Naive thymus-derived CD4-positive, alpha-beta T cell (primary cell): Measurements from ENCODE around the gene SKOR1. TPM values are rescaled to one million over a fixed set of nuclear protein-coding genes. Genes with fewer than 3 reads are reported as not detected.

Experiments
- ATAC-seq: fragments of 150-1000 bp; cut with Tn5 transposase; 2 replicates; pipeline ENCODE4 v1.10.0; 2021; ENCODE audit warnings: mild to moderate bottlenecking, moderate library complexity
- CTCF ChIA-PET: fragments of 350-600 bp; sonication (Branson Sonifier 250); formaldehyde crosslinking; loops from one replicate; lab custom pipeline; 2021; ENCODE audit warnings: antibody characterized with exemption; lab: Charles Lee
- POLR2A ChIA-PET: fragments of 350-600 bp; sonication (Branson Sonifier 250); formaldehyde crosslinking; loops from one replicate; lab custom pipeline; 2021; ENCODE audit warnings: antibody characterized with exemption, inconsistent platforms; lab: Charles Lee
- DNase-seq, 9 donors: peaks; one replicate each; pipeline versions ENCODE4 v3.0.0 to v3.0.0-alpha.2; 2020 to 2022; ENCODE audit warnings: mixed read lengths in 1 of 9
- H3K27ac ChIP-seq: one replicate; pipeline ENCODE4 v1.7.0; 2013; ENCODE audit warnings: mild to moderate bottlenecking, low read depth, low read length, moderate library complexity
- H3K27me3 ChIP-seq, 2 donors: one replicate each; pipeline ENCODE4 v1.7.0; 2013; ENCODE audit warnings: low read length in 2 of 2, mild to moderate bottlenecking in 2 of 2, moderate library complexity in 2 of 2; ENCODE audit not compliant: control insufficient read depth in 2 of 2, insufficient read depth in 2 of 2
- H3K36me3 ChIP-seq, 3 experiments: 1 replicate in 2 of 3; 2 replicates in 1 of 3; pipeline ENCODE4 v1.7.0; 2013; ENCODE audit warnings: low read length in 3 of 3, mild to moderate bottlenecking in 3 of 3, moderate library complexity in 1 of 3; ENCODE audit not compliant: insufficient read depth in 3 of 3, control insufficient read depth in 2 of 3
- H3K4me1 ChIP-seq, 2 donors: one replicate each; pipeline ENCODE4 v1.7.0; 2013; ENCODE audit warnings: low read length in 2 of 2, mild to moderate bottlenecking in 2 of 2, moderate library complexity in 1 of 2; ENCODE audit not compliant: control insufficient read depth in 2 of 2, insufficient read depth in 2 of 2
- H3K4me3 ChIP-seq: 2 replicates; pipeline ENCODE4 v1.7.0; 2013; ENCODE audit warnings: mild to moderate bottlenecking, low read length
- H3K9me3 ChIP-seq, 3 experiments: 1 replicate in 2 of 3; 2 replicates in 1 of 3; pipeline ENCODE4 v1.7.0; 2013; ENCODE audit warnings: low read length in 3 of 3; ENCODE audit not compliant: control insufficient read depth in 2 of 3
- H3K27ac Mint-ChIP-seq, 9 donors: one replicate each; pipeline ENCODE4 v1.8.0; 2020 to 2022; ENCODE audit warnings: mixed read lengths in 9 of 9, mild to moderate bottlenecking in 8 of 9, moderate library complexity in 5 of 9, inconsistent platforms in 2 of 9
- H3K27me3 Mint-ChIP-seq, 5 donors: one replicate each; pipeline ENCODE4 v1.8.0; 2021 to 2022; ENCODE audit warnings: mixed read lengths in 5 of 5, mild to moderate bottlenecking in 1 of 5
- H3K36me3 Mint-ChIP-seq, 5 donors: one replicate each; pipeline ENCODE4 v1.8.0; 2020 to 2022; ENCODE audit warnings: mixed read lengths in 5 of 5, mild to moderate bottlenecking in 3 of 5, inconsistent platforms in 1 of 5
- H3K4me1 Mint-ChIP-seq, 7 donors: one replicate each; pipeline ENCODE4 v1.8.0; 2020 to 2022; ENCODE audit warnings: mixed read lengths in 7 of 7, mild to moderate bottlenecking in 3 of 7, inconsistent platforms in 1 of 7
- H3K4me3 Mint-ChIP-seq, 10 donors: one replicate each; pipeline ENCODE4 v1.8.0; 2020 to 2022; ENCODE audit warnings: mild to moderate bottlenecking in 10 of 10, mixed read lengths in 10 of 10, moderate library complexity in 6 of 10, inconsistent platforms in 2 of 10
- H3K9me3 Mint-ChIP-seq, 11 donors: one replicate each; pipeline ENCODE4 v1.8.0; 2020 to 2022; ENCODE audit warnings: mixed read lengths in 11 of 11, mild to moderate bottlenecking in 4 of 11, inconsistent platforms in 1 of 11, moderate library complexity in 1 of 11
- intact Hi-C, 2 donors: fragments of 100-400 bp; cut with micrococcal nuclease; formaldehyde crosslinking; loops; one replicate each; pipeline ENCODE4 v1.15.1; 2023
- polyA plus RNA-seq, 2 donors: library from polyadenylated mRNA; unstranded; fragments of 300-500 nt; fragmentation: Illumina TruSeq; gene quantifications; one replicate each; pipeline ENCODE4 v1.2.3, GENCODE V29; 2021
- total RNA-seq, 6 experiments: library from RNA in 5 of 6; stranded (reverse) in 5 of 6; gene quantifications; 1 replicate in 5 of 6; 2 replicates in 1 of 6; pipeline ENCODE4 v1.2.3 and lab custom pipeline; 2021 to 2026

The SKOR1 gene
- total and polyA plus RNA-seq, 7 experiments from 2014 or later: 0.34 to 2.4 (median 0.62) TPM; not detected in 2

GRCh38 chr15:67821784-67822440, 3.4 kb upstream of the SKOR1 start:
- no peak overlapping the region for H3K27ac ChIP-seq
- H3K36me3 Mint-ChIP-seq: peaks cover 0 to 7% (median 2%) of the 10 kb centered on the region in 5 donors
- peaks cover 10 to 23% of the 10 kb centered on the region in 2 donors for H3K27me3 ChIP-seq
- H3K9me3 Mint-ChIP-seq: peaks cover 0 to 6% (median 0%) of the 10 kb centered on the region in 11 donors
- H3K27me3 Mint-ChIP-seq: peaks cover 61 to 85% (median 76%) of the 10 kb centered on the region in 5 donors
- H3K27ac Mint-ChIP-seq: peak overlapping the region in 4 of 9 donors; percentile 50 to 88 (median 69)
- intact Hi-C loops: no loop called here
- no peaks in the 10 kb centered on the region for H3K9me3 ChIP-seq
- peaks cover 30 to 54% (median 40%) of the 10 kb centered on the region in 7 donors for H3K4me1 Mint-ChIP-seq
- CTCF ChIA-PET: no interaction called here
- H3K4me1 ChIP-seq: peaks cover 10 to 32% of the 10 kb centered on the region in 2 donors
- no peak overlapping the region for H3K4me3 ChIP-seq
- DNase-seq (no peak), ATAC-seq (no peak)
- H3K4me3 Mint-ChIP-seq: peak overlapping the region; percentile 42 to 80 (median 62)
- POLR2A ChIA-PET: no interaction called here
- H3K36me3 ChIP-seq: no peaks in the 10 kb centered on the region

- Mint-ChIP-seq H3K9me3 (peaks cover 0 to 5% (median 0%) of the 10 kb centered on the region in 11 donors), H3K27me3 (peaks cover 58 to 78% (median 73%) of the 10 kb centered on the region in 5 donors), H3K27ac (peak overlapping the region in 2 of 9 donors; percentile 48 to 78), H3K36me3 (peaks cover 0 to 7% (median 0%) of the 10 kb centered on the region in 5 donors), H3K4me3 (peak overlapping the region; percentile 13 to 80 (median 62)), H3K4me1 (peaks cover 30 to 54% (median 40%) of the 10 kb centered on the region in 7 donors)
- no peaks in the 10 kb centered on the region for H3K36me3 ChIP-seq
- no peak for ATAC-seq
- intact Hi-C loops: no loop called here
- no peak overlapping the region for H3K27ac ChIP-seq
- H3K4me1 ChIP-seq: peaks cover 10 to 32% of the 10 kb centered on the region in 2 donors
- H3K9me3 ChIP-seq: no peaks in the 10 kb centered on the region
- peaks cover 10 to 23% of the 10 kb centered on the region in 2 donors for H3K27me3 ChIP-seq
- POLR2A ChIA-PET: no interaction called here
- H3K4me3 ChIP-seq: no peak overlapping the region
- CTCF ChIA-PET: no interaction called here
- DNase-seq: no peak
Measured at GRCh38 chr15:67822537-67823313, 2.6 kb upstream of the SKOR1 start.

GRCh38 chr15:67823314-67824196, 1.8 kb upstream of the SKOR1 start:
- Mint-ChIP-seq H3K27me3 (peaks cover 59 to 75% (median 70%) of the 10 kb centered on the region in 5 donors), H3K27ac (peak overlapping the region in 4 of 9 donors; percentile 17 to 87 (median 50)), H3K36me3 (peaks cover 0 to 7% (median 0%) of the 10 kb centered on the region in 5 donors), H3K4me3 (peak overlapping the region; percentile 74 to 95 (median 87)), H3K4me1 (peaks cover 33 to 60% (median 45%) of the 10 kb centered on the region in 7 donors), H3K9me3 (peaks cover 0 to 5% (median 0%) of the 10 kb centered on the region in 11 donors)
- ChIA-PET CTCF (no interaction called here), POLR2A (interaction anchor here (0.6 kb wide), 1 partner anchor 187 kb away, joined by 4 read pairs; no protein-coding TSS in a partner anchor)
- Histone ChIP-seq H3K4me3 (no peak overlapping the region), H3K4me1 (peaks cover 10 to 38% of the 10 kb centered on the region in 2 donors), H3K27me3 (peaks cover 10 to 28% of the 10 kb centered on the region in 2 donors), H3K9me3 (no peaks in the 10 kb centered on the region), H3K27ac (no peak overlapping the region), H3K36me3 (no peaks in the 10 kb centered on the region)
- ATAC-seq (no peak), DNase-seq (peak in 1 of 9 donors; percentile 37)
- intact Hi-C loops: no loop called here

- peak overlapping the region; percentile 74 to 95 (median 87) for H3K4me3 Mint-ChIP-seq
- peaks cover 60 to 79% (median 71%) of the 10 kb centered on the region in 5 donors for H3K27me3 Mint-ChIP-seq
- DNase-seq: no peak
- Histone ChIP-seq H3K4me3 (no peak overlapping the region), H3K4me1 (peaks cover 10 to 46% of the 10 kb centered on the region in 2 donors), H3K36me3 (no peaks in the 10 kb centered on the region), H3K9me3 (no peaks in the 10 kb centered on the region), H3K27me3 (peaks cover 14 to 28% of the 10 kb centered on the region in 2 donors), H3K27ac (no peak overlapping the region)
- peaks cover 0 to 5% (median 0%) of the 10 kb centered on the region in 11 donors for H3K9me3 Mint-ChIP-seq
- ATAC-seq: no peak
- intact Hi-C loops: no loop called here
- ChIA-PET CTCF (no interaction called here), POLR2A (interaction anchor here (0.6 kb wide), 1 partner anchor 188 kb away, joined by 4 read pairs; no protein-coding TSS in a partner anchor)
- peaks cover 0 to 7% (median 0%) of the 10 kb centered on the region in 5 donors for H3K36me3 Mint-ChIP-seq
- H3K27ac Mint-ChIP-seq: peak overlapping the region in 2 of 9 donors; percentile 82 to 87
- H3K4me1 Mint-ChIP-seq: peaks cover 37 to 67% (median 51%) of the 10 kb centered on the region in 7 donors
Measured at GRCh38 chr15:67824197-67824968, 926 bp upstream of the SKOR1 start.

DNA sequence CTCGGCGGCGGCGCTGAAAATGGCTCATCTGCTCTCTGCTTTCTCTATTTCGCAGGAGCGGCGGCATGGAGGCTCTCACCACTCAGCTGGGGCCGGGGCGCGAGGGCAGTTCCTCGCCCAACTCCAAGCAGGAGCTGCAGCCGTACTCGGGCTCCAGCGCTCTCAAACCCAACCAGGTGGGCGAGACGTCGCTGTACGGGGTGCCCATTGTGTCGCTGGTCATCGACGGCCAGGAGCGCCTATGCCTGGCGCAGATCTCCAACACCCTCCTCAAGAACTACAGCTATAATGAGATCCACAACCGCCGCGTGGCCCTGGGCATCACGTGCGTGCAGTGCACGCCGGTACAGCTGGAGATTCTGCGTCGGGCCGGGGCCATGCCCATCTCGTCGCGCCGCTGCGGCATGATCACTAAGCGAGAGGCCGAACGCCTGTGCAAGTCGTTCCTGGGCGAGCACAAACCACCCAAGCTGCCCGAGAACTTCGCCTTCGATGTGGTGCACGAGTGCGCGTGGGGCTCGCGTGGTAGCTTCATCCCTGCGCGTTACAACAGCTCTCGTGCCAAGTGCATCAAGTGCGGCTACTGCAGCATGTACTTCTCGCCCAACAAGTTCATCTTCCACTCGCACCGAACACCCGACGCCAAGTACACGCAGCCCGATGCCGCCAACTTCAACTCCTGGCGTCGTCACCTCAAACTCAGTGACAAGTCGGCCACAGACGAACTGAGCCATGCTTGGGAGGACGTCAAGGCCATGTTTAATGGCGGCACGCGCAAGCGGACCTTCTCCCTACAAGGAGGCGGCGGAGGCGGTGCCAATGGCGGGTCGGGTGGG, 790 bp downstream of the SKOR1 start:
- ChIA-PET CTCF (no interaction called here), POLR2A (no interaction called here)
- Histone ChIP-seq H3K9me3 (no peaks in the 10 kb centered on the region), H3K27me3 (peaks cover 15 to 26% of the 10 kb centered on the region in 2 donors), H3K4me3 (no peak overlapping the region), H3K4me1 (peaks cover 10 to 43% of the 10 kb centered on the region in 2 donors), H3K36me3 (no peaks in the 10 kb centered on the region), H3K27ac (no peak overlapping the region)
- Mint-ChIP-seq H3K36me3 (peaks cover 0 to 5% (median 0%) of the 10 kb centered on the region in 5 donors), H3K4me3 (peak overlapping the region; percentile 42 to 95 (median 67)), H3K27me3 (peaks cover 57 to 76% (median 69%) of the 10 kb centered on the region in 5 donors), H3K4me1 (peaks cover 44 to 68% (median 55%) of the 10 kb centered on the region in 7 donors), H3K9me3 (peaks cover 0 to 5% (median 0%) of the 10 kb centered on the region in 11 donors), H3K27ac (peak overlapping the region in 3 of 9 donors; percentile 17 to 89 (median 67))
- intact Hi-C loops: no loop called here
- ATAC-seq (no peak), DNase-seq (no peak)
